Measurements from ENCODE around the gene MFAP5.
"Not testable (repeated sequence)": the region's sequence is repeated elsewhere in the genome, so short reads cannot be mapped to it uniquely, and the experiment has no call there.

MFAP5 gene

GRCh38 chr12:8637244-8637643, 25.4 kb downstream of the MFAP5 start:
- no peak overlapping the region for H3K4me3 ChIP-seq (ENCODE audit: control insufficient read depth, low read depth, low read length)
- TF ChIP-seq CTCF (IDR thresholded peaks at IDR 0.05; ENCODE audit: control insufficient read depth, insufficient read depth, low read depth, low read length, missing control alignments) = no peak
- DNase-seq (ENCODE audit: low read depth) = no peak

GRCh38 chr12:8636581-8636980, 26.0 kb downstream of the MFAP5 start:
- no peak overlapping the region for H3K4me3 ChIP-seq (ENCODE audit: control insufficient read depth, low read depth, low read length)
- DNase-seq (ENCODE audit: low read depth) = no peak
- no peak for TF ChIP-seq CTCF (IDR thresholded peaks at IDR 0.05; ENCODE audit: control insufficient read depth, insufficient read depth, low read depth, low read length, missing control alignments)

- H3K4me3 ChIP-seq (ENCODE audit: control insufficient read depth, low read depth, low read length); DNase-seq (ENCODE audit: low read depth): not testable (repeated sequence)
Measured at GRCh38 chr12:8636007-8636346, 26.6 kb downstream of the MFAP5 start.

GRCh38 chr12:8635342-8636006, 27.2 kb downstream of the MFAP5 start:
- not testable (repeated sequence) for H3K4me3 ChIP-seq (ENCODE audit: control insufficient read depth, low read depth, low read length); DNase-seq (ENCODE audit: low read depth)

GRCh38 chr12:8630131-8630530, 32.5 kb downstream of the MFAP5 start:
- no peak for TF ChIP-seq CTCF (IDR thresholded peaks at IDR 0.05; ENCODE audit: control insufficient read depth, insufficient read depth, low read depth, low read length, missing control alignments)
- no peak overlapping the region for H3K4me3 ChIP-seq (ENCODE audit: control insufficient read depth, low read depth, low read length)
- no peak for DNase-seq (ENCODE audit: low read depth)

GRCh38 chr12:8629486-8630033, 33.1 kb downstream of the MFAP5 start:
- DNase-seq (ENCODE audit: low read depth) = no peak
- no peak for TF ChIP-seq CTCF (IDR thresholded peaks at IDR 0.05; ENCODE audit: control insufficient read depth, insufficient read depth, low read depth, low read length, missing control alignments)
- no peak overlapping the region for H3K4me3 ChIP-seq (ENCODE audit: control insufficient read depth, low read depth, low read length)

- DNase-seq (ENCODE audit: low read depth) = no peak
- H3K4me3 ChIP-seq (ENCODE audit: control insufficient read depth, low read depth, low read length) = no peak overlapping the region
- TF ChIP-seq CTCF (IDR thresholded peaks at IDR 0.05; ENCODE audit: control insufficient read depth, insufficient read depth, low read depth, low read length, missing control alignments) = no peak
Measured at GRCh38 chr12:8628731-8629130, 33.9 kb downstream of the MFAP5 start.

GRCh38 chr12:8624750-8625149, 37.9 kb downstream of the MFAP5 start:
- DNase-seq (ENCODE audit: low read depth) = not testable (repeated sequence)

More at GRCh38 chr12:8624750-8625149, 37.9 kb downstream of the MFAP5 start:
- not testable (repeated sequence) for H3K4me3 ChIP-seq (ENCODE audit: control insufficient read depth, low read depth, low read length)

Data from AG09309 (cell line).